HG03575 (cell line): ENCODE data around the gene DDX54.
"Not testable (repeated sequence)": the region's sequence is repeated elsewhere in the genome, so short reads cannot be mapped to it uniquely, and the experiment has no call there.

Experiments used
- ATAC-seq: cut with Tn5 transposase; IDR thresholded peaks from one replicate; pipeline ENCODE4 v1.9.1; 2021; ENCODE audit not compliant: unreplicated experiment, insufficient number of reproducible peaks, low FRiP score; ENCODE audit errors: extremely low read depth

The DDX54 gene

GRCh38 chr12:113152196-113152834 is 33.0 kb downstream of the DDX54 start:
- ATAC-seq: no peak

- no peak for ATAC-seq
Measured at GRCh38 chr12:113151655-113152054, 33.6 kb downstream of the DDX54 start.

GRCh38 chr12:113149361-113150150 is 35.7 kb downstream of the DDX54 start, which contains the start of gene CFAP73:
Gene CFAP73, plus strand, starts transcription at chr12:113149724. Its CDS starts 134 bp downstream, at chr12:113149858.
- no peak for ATAC-seq

- no peak for ATAC-seq
Measured at GRCh38 chr12:113146999-113147398, 38.3 kb downstream of the DDX54 start.

GRCh38 chr12:113145720-113146551 is 39.3 kb downstream of the DDX54 start:
- ATAC-seq: no peak

- no peak for ATAC-seq
Measured at GRCh38 chr12:113144806-113145205, 40.5 kb downstream of the DDX54 start.

- no peak for ATAC-seq
Measured at GRCh38 chr12:113143959-113144358, 41.3 kb downstream of the DDX54 start.

- ATAC-seq: no peak
Measured at GRCh38 chr12:113142886-113143332, 42.4 kb downstream of the DDX54 start.

- ATAC-seq: no peak
Measured at GRCh38 chr12:113142173-113142885, 42.9 kb downstream of the DDX54 start.

- not testable (repeated sequence) for ATAC-seq
Measured at GRCh38 chr12:113141716-113142115, 43.6 kb downstream of the DDX54 start.

GRCh38 chr12:113140706-113141105 is 44.6 kb downstream of the DDX54 start:
- no peak for ATAC-seq

- ATAC-seq: no peak
Measured at GRCh38 chr12:113138826-113139225, 46.5 kb downstream of the DDX54 start.

- no peak for ATAC-seq
Measured at GRCh38 chr12:113137861-113138783, 47.2 kb downstream of the DDX54 start.

GRCh38 chr12:113136990-113137511 is 48.2 kb downstream of the DDX54 start:
- no peak for ATAC-seq

GRCh38 chr12:113136128-113136989 is 48.9 kb downstream of the DDX54 start:
- no peak for ATAC-seq

GRCh38 chr12:113135178-113136127 is 49.8 kb downstream of the DDX54 start, which contains the start of gene RASAL1:
Gene RASAL1, minus strand, starts transcription at chr12:113135761. Its CDS starts 299 bp downstream, at chr12:113135462.
- ATAC-seq: no peak
